Karpas-422 (cell line): Measurements from ENCODE around the gene PPM1F. TPM values are rescaled to one million over a fixed set of nuclear protein-coding genes. Genes with fewer than 3 reads are reported as not detected.
"Not testable (repeated sequence)": the region's sequence is repeated elsewhere in the genome, so short reads cannot be mapped to it uniquely, and the experiment has no call there.

Experiments
- DNase-seq: peaks from one replicate; pipeline ENCODE4 v3.0.0-alpha.2; 2015
- H2AFZ ChIP-seq: fragments of 200-600 bp; sonication (generic); 2 replicates; pipeline ENCODE4 v1.6.1; 2014; ENCODE audit warnings: antibody characterized with exemption, low read length, mixed read lengths
- H3K27ac ChIP-seq: fragments of 200-600 bp; sonication (generic); 2 replicates; pipeline ENCODE4 v1.5.1; 2014; ENCODE audit warnings: mild to moderate bottlenecking, low read length, moderate library complexity
- H3K27me3 ChIP-seq: fragments of 200-600 bp; sonication (generic); 2 replicates; pipeline ENCODE4 v1.6.1; 2014; ENCODE audit warnings: low read length, mixed read lengths
- H3K36me3 ChIP-seq: fragments of 200-600 bp; sonication (generic); 2 replicates; pipeline ENCODE4 v1.6.1; 2014; ENCODE audit warnings: low read length, mixed read lengths; ENCODE audit not compliant: insufficient read depth
- H3K4me1 ChIP-seq: fragments of 200-600 bp; sonication (generic); 2 replicates; pipeline ENCODE4 v1.6.1; 2014; ENCODE audit warnings: mild to moderate bottlenecking, low read length, mixed read lengths
- H3K4me2 ChIP-seq: fragments of 200-600 bp; sonication (generic); 2 replicates; pipeline ENCODE4 v1.6.1; 2014; ENCODE audit warnings: low read length, low read depth, mild to moderate bottlenecking; ENCODE audit not compliant: poor library complexity, severe bottlenecking
- H3K4me3 ChIP-seq: fragments of 200-600 bp; sonication (generic); 2 replicates; pipeline ENCODE4 v1.5.1; 2014; ENCODE audit warnings: mild to moderate bottlenecking, antibody characterized with exemption, low read length, mixed read lengths
- H3K79me2 ChIP-seq: fragments of 200-600 bp; sonication (generic); 2 replicates; pipeline ENCODE4 v1.6.1; 2014; ENCODE audit warnings: mild to moderate bottlenecking, low read length, mixed read lengths
- H3K9ac ChIP-seq: fragments of 200-600 bp; sonication (generic); 2 replicates; pipeline ENCODE4 v1.6.0; 2014; ENCODE audit warnings: low read length
- H3K9me2 ChIP-seq: fragments of 200-600 bp; sonication (generic), shearing (Covaris generic); replicated peaks from 2 replicates; pipeline ENCODE4 v1.6.0; 2014; ENCODE audit warnings: mild to moderate bottlenecking, low read length, moderate library complexity; ENCODE audit not compliant: insufficient read depth
- H3K9me3 ChIP-seq: fragments of 300-700, 200-600 bp; sonication (generic); 2 replicates; pipeline ENCODE4 v1.6.1; 2014; ENCODE audit warnings: low read length, mixed read lengths
- H4K20me1 ChIP-seq: fragments of 200-600 bp; sonication (generic); 2 replicates; pipeline ENCODE4 v1.6.1; 2014; ENCODE audit warnings: mild to moderate bottlenecking, antibody characterized with exemption, low read length, low read depth; ENCODE audit not compliant: insufficient read depth
- total RNA-seq: library from RNA; depleted of rRNA; stranded (reverse); fragments of >200 nt; shearing (Covaris generic); gene quantifications from 2 replicates; pipeline ENCODE4 v1.2.3, GENCODE V29; 2014; ENCODE audit warnings: low replicate concordance

Gene PPM1F
- total RNA-seq, 1 experiment from 2014 or later, result 21.1 TPM

DNA sequence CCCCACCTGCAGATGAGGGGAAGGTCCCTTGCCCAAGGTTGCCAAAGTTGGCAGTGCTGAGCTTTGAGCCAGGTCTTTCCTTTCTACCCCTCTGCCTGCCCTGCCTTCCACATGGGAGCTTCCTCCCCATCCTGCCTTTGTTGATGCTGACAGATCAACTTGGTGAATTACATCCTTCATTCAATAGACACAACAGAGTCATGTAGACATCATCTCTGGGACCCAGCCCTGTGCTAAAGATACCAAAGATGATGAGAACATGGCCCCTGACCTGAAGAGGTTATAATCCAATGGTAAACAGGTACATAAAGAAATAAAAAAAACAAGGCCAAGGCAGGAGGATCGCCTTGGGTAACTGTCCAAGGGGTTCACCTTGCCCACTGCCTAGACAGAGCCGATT is 42.8 kb downstream of the PPM1F start:
- no peaks in the 10 kb centered on the region for H3K27me3 ChIP-seq
- H3K9me3 ChIP-seq, result no peaks in the 10 kb centered on the region
- no peak overlapping the region for H3K4me3 ChIP-seq
- no peaks in the 10 kb centered on the region for H3K79me2 ChIP-seq
- no peaks in the 10 kb centered on the region for H4K20me1 ChIP-seq
- H3K9me2 ChIP-seq, result no peaks in the 10 kb centered on the region
- no peak overlapping the region for H2AFZ ChIP-seq
- H3K9ac ChIP-seq, result no peak overlapping the region
- no peak overlapping the region for H3K4me2 ChIP-seq
- H3K36me3 ChIP-seq, result no peaks in the 10 kb centered on the region
- H3K27ac ChIP-seq, result no peak overlapping the region
- 0 out of 2 replicates have a peak, but pooled peaks cover 3% of the 10 kb centered on the region for H3K4me1 ChIP-seq
- no peak for DNase-seq

DNA sequence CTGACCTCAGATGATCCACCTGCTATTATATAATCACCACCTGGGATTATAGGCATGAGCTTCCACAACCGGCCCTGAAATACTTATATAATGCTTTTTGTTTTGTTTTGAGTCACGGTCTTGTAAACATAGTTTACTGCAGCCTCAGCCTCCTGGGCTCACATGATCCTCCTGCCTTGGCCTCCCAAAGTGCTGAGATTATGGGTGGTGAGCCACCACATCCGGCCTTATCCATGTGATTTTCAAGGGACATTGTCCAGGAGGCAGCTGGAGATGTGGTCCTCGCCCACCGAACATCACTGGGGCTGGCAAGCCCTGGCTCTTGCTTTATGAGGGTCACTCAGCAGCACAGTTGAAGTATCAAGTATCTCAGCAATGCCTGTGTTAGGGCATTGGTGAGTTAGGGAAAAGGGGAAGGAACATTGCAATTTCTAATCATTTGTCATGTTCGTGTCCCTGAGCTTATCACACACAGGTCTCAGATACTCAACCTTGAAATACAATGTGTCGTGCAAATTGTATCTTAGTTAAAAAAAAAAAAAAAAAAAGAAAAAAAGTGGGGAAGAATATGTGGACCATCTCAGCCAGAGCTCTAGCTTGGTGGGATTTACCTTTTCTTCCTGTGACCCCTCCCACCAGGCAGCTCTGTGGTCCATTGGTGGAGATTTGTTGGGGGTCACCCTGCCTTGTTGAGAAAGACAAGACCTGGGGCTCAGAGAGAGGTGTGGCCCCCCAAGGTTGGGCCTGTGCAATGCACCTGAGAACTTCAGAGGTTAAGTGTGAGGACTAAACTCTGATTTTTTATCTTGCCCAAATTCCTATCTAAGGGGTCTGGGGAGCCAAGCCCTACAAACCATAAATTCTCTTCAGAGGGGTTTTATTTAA is 44.8 kb downstream of the PPM1F start:
- no peak for DNase-seq
- H3K9me2 ChIP-seq, result no peaks in the 10 kb centered on the region
- no peaks in the 10 kb centered on the region for H3K79me2 ChIP-seq
- H3K27me3 ChIP-seq, result no peaks in the 10 kb centered on the region
- H3K4me1 ChIP-seq, result 0 out of 2 replicates have a peak, but pooled peaks cover 3% of the 10 kb centered on the region
- H3K27ac ChIP-seq, result no peak overlapping the region
- no peak overlapping the region for H3K4me3 ChIP-seq
- H4K20me1 ChIP-seq, result no peaks in the 10 kb centered on the region
- no peaks in the 10 kb centered on the region for H3K9me3 ChIP-seq
- H2AFZ ChIP-seq, result no peak overlapping the region
- H3K36me3 ChIP-seq, result no peaks in the 10 kb centered on the region
- no peak overlapping the region for H3K9ac ChIP-seq
- no peak overlapping the region for H3K4me2 ChIP-seq

DNA sequence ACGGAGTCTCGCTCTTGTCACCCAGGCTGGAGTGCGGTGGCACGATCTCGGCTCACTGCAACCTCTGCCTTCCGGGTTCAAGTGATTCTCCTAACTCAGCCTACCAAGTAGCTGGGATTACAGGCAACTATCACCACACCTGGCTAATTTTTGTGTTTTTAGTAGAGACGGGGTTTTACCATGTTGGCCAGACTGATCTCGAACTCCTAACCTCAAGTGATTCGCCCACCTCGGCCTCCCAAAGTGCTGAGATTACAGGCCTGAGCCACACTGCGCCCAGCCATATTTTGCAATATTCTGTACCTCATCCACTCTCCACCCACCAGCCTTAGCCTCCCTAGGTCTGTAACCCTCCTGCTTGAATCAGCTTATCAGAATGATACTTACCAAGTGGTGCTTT is 47.4 kb downstream of the PPM1F start:
- H4K20me1 ChIP-seq, DNase-seq, H3K79me2 ChIP-seq, H3K9ac ChIP-seq, H3K27me3 ChIP-seq, H3K27ac ChIP-seq, H3K4me2 ChIP-seq, H3K36me3 ChIP-seq, H2AFZ ChIP-seq, H3K4me1 ChIP-seq, H3K4me3 ChIP-seq, H3K9me3 ChIP-seq, H3K9me2 ChIP-seq: not testable (repeated sequence)

DNA sequence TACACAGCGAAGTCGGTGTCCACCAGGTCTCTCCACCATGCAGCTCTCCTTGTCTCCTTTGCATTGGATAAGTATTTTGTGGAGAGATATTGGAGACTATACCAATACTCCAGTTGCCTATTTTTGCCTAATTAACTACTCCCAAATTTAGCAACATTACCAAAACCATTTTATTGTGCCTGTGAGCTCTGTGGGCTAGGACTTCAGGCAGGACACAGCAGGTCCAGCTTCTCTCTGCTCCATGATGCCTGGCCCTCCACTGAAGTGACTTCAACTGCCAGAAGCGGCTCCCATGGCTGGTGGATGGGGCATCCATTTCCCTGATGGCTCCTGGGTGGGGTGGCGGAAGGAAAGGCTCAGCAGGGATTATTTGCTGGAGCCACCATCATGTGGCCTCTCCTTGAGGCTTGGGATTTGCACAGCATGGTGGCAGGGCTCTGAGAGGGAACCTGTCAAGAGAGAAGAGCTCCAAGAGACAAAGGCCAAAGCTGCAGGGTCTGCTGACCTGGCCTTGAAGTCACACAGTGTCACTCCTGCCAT is 48.3 kb downstream of the PPM1F start:
- no peak overlapping the region for H3K4me3 ChIP-seq
- DNase-seq, result no peak
- no peaks in the 10 kb centered on the region for H3K9me3 ChIP-seq
- no peaks in the 10 kb centered on the region for H3K4me1 ChIP-seq
- H3K79me2 ChIP-seq, result no peaks in the 10 kb centered on the region
- H4K20me1 ChIP-seq, result no peaks in the 10 kb centered on the region
- no peaks in the 10 kb centered on the region for H3K27me3 ChIP-seq
- H3K36me3 ChIP-seq, result no peaks in the 10 kb centered on the region
- no peak overlapping the region for H3K27ac ChIP-seq
- H3K4me2 ChIP-seq, result no peak overlapping the region
- no peaks in the 10 kb centered on the region for H3K9me2 ChIP-seq
- no peak overlapping the region for H2AFZ ChIP-seq
- no peak overlapping the region for H3K9ac ChIP-seq

GRCh38 chr22:21903283-21903682 is 49.4 kb downstream of the PPM1F start:
- H3K9me3 ChIP-seq, result no peaks in the 10 kb centered on the region
- H3K36me3 ChIP-seq, result no peaks in the 10 kb centered on the region
- no peak for DNase-seq
- H3K4me1 ChIP-seq, result no peaks in the 10 kb centered on the region
- H3K4me3 ChIP-seq, result no peak overlapping the region
- no peak overlapping the region for H3K4me2 ChIP-seq
- no peaks in the 10 kb centered on the region for H3K79me2 ChIP-seq
- H3K9ac ChIP-seq, result no peak overlapping the region
- H3K27me3 ChIP-seq, result no peaks in the 10 kb centered on the region
- no peaks in the 10 kb centered on the region for H3K9me2 ChIP-seq
- H2AFZ ChIP-seq, result no peak overlapping the region
- no peak overlapping the region for H3K27ac ChIP-seq
- H4K20me1 ChIP-seq, result no peaks in the 10 kb centered on the region

DNA sequence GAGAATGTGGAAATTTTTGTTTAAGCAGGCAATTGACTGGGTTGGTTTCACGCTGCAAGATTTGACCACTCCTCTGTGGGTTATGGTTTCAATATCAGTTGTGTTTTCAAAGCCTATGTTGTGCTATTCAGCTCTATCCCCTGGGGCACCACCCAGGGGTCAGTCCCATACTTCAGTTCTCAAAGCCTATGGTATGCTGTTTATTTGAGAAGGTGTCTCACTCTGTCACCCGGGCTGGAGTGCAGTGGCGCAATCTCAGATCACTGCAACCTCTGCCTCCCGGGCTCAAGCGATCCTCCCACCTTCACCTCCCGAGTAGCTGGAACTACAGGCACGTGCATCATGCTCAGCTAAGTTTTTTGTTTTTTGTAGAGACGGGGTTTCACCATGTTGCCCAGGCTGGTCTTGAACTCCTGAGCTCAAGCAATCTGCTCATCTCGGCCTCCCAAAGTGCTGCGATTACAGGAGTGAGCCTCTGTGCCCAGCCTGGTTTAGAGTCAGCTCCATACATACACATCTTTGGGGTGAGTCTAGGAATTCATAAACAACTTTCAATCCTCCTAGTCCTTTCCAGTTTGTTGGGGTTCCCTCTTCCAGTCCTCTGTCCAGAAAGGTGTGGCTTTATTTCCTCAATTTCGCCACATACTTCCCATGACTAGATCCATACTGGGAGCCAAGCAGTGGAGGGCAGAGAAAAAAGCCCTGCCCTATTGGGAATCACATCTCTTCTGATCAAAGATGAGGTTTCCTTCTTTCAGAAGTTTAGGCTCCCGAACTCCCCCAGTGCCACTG is 50.2 kb downstream of the PPM1F start:
- H3K9ac ChIP-seq, result no peak overlapping the region
- no peaks in the 10 kb centered on the region for H3K9me2 ChIP-seq
- H3K27me3 ChIP-seq, result no peaks in the 10 kb centered on the region
- H3K4me2 ChIP-seq, result no peak overlapping the region
- no peaks in the 10 kb centered on the region for H4K20me1 ChIP-seq
- H3K9me3 ChIP-seq, result no peaks in the 10 kb centered on the region
- no peaks in the 10 kb centered on the region for H3K36me3 ChIP-seq
- no peaks in the 10 kb centered on the region for H3K4me1 ChIP-seq
- no peak overlapping the region for H3K27ac ChIP-seq
- DNase-seq, result no peak
- no peak overlapping the region for H3K4me3 ChIP-seq
- no peaks in the 10 kb centered on the region for H3K79me2 ChIP-seq
- H2AFZ ChIP-seq, result no peak overlapping the region

DNA sequence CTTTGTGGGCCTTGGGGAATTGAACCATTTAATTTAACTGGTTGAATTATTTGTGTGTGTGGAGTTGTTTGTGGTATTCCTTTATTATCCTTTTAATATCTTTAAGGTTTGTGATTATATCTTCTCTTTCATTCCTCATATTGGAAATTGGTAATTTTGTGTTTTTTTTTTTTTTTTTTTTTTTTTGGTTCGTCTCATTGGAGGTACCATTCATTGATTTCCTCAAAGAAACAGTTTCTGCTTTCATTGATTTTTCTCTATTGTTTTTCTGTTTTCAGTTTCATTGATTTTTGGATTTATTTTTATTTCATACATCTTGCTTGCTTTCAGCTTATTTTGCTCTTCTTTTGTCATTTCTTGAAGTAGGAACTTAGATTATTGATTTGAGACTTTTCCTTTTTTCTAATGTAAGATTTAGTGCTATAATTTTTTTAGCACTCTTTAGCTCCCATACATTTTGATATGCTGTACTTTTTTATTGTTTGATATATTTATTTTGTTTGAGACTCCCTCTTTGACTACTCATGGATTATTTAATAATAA is 54.2 kb downstream of the PPM1F start:
- H3K9ac ChIP-seq, result no peak overlapping the region
- no peak overlapping the region for H2AFZ ChIP-seq
- H3K4me3 ChIP-seq, result no peak overlapping the region
- H4K20me1 ChIP-seq, result no peaks in the 10 kb centered on the region
- H3K36me3 ChIP-seq, result no peaks in the 10 kb centered on the region
- no peaks in the 10 kb centered on the region for H3K27me3 ChIP-seq
- no peak overlapping the region for H3K4me2 ChIP-seq
- H3K27ac ChIP-seq, result no peak overlapping the region
- no peaks in the 10 kb centered on the region for H3K4me1 ChIP-seq
- no peaks in the 10 kb centered on the region for H3K9me2 ChIP-seq
- H3K9me3 ChIP-seq, result no peaks in the 10 kb centered on the region
- H3K79me2 ChIP-seq, result no peaks in the 10 kb centered on the region
- no peak for DNase-seq

GRCh38 chr22:21896951-21897513 is 55.6 kb downstream of the PPM1F start:
- H4K20me1 ChIP-seq, result no peaks in the 10 kb centered on the region
- H3K4me2 ChIP-seq, result no peak overlapping the region
- H3K36me3 ChIP-seq, result no peaks in the 10 kb centered on the region
- H3K9me3 ChIP-seq, result no peaks in the 10 kb centered on the region
- no peaks in the 10 kb centered on the region for H3K79me2 ChIP-seq
- no peaks in the 10 kb centered on the region for H3K9me2 ChIP-seq
- no peak for DNase-seq
- no peak overlapping the region for H3K27ac ChIP-seq
- H3K9ac ChIP-seq, result no peak overlapping the region
- no peaks in the 10 kb centered on the region for H3K27me3 ChIP-seq
- H2AFZ ChIP-seq, result no peak overlapping the region
- no peak overlapping the region for H3K4me3 ChIP-seq
- H3K4me1 ChIP-seq, result no peaks in the 10 kb centered on the region
